Activated T-cell treated with anti-CD3 and anti-CD28 coated beads for 48 hours (primary cell): ENCODE results near the gene RRAGC.
A peak's percentile ranks its signal among the peaks of the same experiment; 100 is the strongest.

ENCODE experiments used
- DNase-seq: peaks from one replicate; pipeline ENCODE4 v3.0.0-alpha.2; 2020; ENCODE audit warnings: low read depth

Gene RRAGC, protein sequence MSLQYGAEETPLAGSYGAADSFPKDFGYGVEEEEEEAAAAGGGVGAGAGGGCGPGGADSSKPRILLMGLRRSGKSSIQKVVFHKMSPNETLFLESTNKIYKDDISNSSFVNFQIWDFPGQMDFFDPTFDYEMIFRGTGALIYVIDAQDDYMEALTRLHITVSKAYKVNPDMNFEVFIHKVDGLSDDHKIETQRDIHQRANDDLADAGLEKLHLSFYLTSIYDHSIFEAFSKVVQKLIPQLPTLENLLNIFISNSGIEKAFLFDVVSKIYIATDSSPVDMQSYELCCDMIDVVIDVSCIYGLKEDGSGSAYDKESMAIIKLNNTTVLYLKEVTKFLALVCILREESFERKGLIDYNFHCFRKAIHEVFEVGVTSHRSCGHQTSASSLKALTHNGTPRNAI

GRCh38 chr1:38859561-38860453 lies at the start of gene RRAGC:
Gene RRAGC (minus strand): TSS chr1:38859772. CDS start chr1:38859646, 126 bp downstream.
- peak; percentile 97 for DNase-seq

DNA sequence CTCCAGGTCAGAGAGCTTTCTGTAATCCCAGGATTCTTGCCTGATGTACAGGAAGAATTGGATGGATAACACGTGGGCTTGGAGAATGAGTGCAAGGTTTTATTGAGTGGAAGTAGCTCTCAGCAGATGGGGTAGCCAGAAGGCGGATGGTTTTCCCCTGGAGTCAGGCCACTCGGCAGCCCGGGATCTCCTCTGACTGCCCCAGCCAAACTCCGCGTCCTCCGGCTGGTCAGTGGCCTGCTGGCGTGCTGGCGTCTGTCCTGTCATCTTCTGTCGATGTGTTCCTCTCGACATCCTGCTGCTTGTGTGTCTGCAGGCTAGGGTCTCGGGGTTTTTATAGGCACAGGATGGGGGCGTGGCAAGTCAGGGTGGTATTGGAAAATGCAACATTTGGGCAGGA lies 49.2 kb upstream of the RRAGC start:
- DNase-seq: no peak

GRCh38 chr1:38905985-38906384 lies 46.4 kb upstream of the RRAGC start:
- no peak for DNase-seq

GRCh38 chr1:38899560-38899959 lies 40.0 kb upstream of the RRAGC start:
- DNase-seq: no peak

- no peak for DNase-seq
These were observed 39.2 kb upstream of the RRAGC start for GRCh38 chr1:38898653-38899230.

DNA sequence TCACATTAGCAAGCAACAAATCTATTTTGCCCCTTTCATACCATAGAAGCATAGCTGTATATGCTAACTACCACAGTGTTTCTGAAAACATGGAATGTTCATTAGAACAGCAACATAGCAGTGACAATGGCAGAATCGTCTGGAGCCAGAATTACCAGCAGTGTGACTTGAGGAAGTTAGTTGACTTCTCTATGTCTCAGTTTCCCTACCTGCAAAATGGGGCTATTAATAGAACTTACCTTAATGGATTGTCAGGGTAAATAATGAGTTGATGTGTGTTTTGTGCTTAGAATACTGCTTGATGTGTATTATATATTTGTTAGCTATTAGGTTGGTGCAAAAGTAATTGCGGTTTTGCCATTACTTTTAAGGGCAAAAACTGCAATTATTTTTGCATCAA lies 36.6 kb upstream of the RRAGC start:
- no peak for DNase-seq

GRCh38 chr1:38892976-38893375 lies 33.4 kb upstream of the RRAGC start:
- no peak for DNase-seq

DNA sequence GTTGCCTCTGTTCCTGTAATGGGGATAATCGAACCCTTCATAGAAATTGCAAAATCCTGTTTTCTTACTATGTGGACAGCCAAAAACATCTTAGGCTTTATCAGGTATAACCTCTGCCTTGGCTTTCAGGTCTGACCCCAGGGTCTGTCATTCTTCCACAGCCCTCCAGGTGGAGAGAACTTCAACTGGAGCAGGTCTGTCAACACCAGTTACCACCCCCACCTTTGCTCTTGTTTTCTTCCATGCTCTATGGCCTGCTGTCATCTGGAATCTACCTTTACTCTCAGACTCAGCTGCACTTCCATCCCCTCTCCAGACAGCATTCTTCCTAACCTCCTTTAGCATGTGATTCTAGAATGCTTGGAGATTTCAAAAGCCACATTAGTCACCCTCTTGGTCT lies 32.2 kb upstream of the RRAGC start:
- no peak for DNase-seq

DNA sequence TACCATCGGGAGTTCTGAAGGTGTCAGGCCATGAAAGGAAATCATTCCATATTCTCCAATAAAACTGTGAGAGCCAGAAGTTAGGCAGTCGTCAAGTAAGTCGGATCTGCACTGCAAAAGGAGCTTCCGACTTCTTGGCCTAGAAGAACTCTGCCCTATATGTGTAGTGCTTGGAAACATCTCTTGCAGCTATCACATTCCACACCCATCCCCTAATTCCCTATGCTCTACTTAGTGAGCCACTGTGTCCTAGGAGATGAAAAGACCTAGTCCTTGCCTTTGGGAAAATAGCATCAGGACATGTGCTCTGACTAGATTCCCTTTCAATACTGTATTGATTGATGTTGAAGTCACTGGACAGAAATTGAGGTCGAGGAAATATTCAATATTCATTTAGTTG lies 30.0 kb upstream of the RRAGC start:
- DNase-seq: no peak

DNA sequence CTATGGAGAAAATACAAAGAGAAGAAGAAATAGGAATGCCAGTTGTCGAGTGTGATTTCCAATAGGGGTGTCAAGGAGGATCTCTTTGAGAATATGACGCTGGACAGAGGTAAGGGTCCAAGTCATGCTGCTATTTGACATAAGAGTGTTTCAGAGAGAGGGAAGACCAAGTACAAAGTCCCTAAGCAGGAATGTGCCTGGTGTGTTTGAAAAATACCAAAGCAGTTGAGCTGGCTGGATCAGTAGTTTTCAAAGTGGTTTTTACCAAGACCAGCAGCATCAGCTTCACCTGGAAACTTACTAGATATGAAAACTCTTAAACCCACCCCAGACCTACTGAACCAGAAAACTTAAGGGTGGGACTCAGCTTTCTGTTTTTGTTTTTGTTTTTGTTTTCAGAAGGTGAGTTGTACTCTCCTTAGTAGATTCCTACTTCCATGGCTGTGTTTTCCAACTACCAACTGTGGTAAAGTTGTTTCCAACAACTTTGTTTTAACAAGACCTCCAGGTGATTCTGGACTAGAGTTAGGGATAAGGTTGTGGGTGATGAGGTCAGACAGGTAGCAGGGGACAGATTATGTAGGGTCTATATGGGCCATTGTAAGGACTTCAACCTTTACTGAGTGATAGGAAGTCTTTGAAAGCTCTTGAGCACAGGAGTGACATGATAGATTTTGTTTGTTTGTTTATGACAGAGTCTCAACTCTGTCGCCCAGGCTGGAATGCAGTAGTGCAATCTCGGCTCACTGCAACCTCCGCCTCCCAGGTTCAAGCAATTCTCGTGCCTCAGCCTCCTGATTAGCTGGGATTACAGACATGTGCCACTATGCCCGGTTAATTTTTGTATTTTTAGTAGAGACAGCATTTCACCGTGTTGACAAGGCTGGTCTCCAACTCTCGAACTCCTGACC lies 29.1 kb upstream of the RRAGC start:
- no peak for DNase-seq

DNA sequence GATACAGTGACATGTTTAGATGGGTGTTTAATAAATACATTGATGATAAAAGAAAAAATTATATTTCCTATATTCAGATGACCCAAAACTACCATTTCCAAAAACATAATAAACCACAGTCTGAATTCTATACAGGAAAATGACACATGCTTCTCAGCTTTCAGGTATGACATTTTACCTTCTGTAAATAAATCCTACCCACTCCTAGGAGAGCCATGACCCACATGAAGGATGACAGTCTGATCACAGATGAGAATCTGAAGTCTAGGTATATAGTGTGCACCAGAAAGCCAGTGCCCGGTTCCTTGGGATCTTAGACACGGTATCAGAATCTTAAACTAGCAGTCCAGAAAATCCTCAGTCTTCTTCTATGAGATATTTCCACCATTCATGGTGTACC lies 25.5 kb upstream of the RRAGC start:
- no peak for DNase-seq

GRCh38 chr1:38881487-38881886 lies 21.9 kb upstream of the RRAGC start, which contains the start of gene GJA9:
Gene GJA9 (minus strand): TSS chr1:38881587. CDS start chr1:38876098, 5,489 bp downstream.
- no peak for DNase-seq

GRCh38 chr1:38875811-38876210 lies 16.2 kb upstream of the RRAGC start:
- no peak for DNase-seq

- DNase-seq: peak; percentile 97
These were observed 13.7 kb upstream of the RRAGC start, which contains the start of gene MYCBP for GRCh38 chr1:38873027-38873969. Gene MYCBP (minus strand): TSS chr1:38873348. CDS start chr1:38873305, 43 bp downstream.

DNA sequence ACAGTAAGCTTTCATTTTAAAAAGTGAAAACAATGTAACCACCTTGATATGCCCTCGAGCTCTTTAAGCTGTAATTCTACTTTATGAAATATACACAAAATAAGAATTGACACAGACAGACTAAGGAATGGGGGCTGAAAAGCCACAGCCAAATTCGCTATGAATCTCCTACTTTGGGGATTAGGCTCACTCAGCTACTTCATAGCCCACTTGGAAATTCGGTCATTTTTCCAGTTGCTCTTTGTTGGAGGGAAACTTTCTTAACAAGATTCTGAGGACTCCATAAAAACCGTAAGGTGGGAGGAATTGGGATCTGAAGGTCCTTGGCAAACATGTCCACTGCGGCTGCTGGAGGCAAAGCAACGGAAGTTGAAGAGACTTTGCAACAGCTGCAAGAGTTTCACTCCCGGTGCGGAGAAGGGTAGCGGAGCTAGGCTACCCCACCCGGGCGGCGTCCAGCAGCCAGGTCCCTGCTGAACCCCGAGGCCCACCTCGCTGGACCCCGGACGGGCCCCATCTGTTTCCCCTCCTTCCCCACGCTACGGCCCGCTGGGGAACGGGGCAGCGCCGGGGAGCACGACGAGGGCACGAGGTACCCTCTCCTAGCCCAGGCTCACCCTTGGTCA lies 12.9 kb upstream of the RRAGC start:
- DNase-seq: peak; percentile 22

- no peak for DNase-seq
These were observed 11.4 kb upstream of the RRAGC start for GRCh38 chr1:38870996-38871395.

- no peak for DNase-seq
These were observed 7.6 kb upstream of the RRAGC start for GRCh38 chr1:38867208-38867607.

DNA sequence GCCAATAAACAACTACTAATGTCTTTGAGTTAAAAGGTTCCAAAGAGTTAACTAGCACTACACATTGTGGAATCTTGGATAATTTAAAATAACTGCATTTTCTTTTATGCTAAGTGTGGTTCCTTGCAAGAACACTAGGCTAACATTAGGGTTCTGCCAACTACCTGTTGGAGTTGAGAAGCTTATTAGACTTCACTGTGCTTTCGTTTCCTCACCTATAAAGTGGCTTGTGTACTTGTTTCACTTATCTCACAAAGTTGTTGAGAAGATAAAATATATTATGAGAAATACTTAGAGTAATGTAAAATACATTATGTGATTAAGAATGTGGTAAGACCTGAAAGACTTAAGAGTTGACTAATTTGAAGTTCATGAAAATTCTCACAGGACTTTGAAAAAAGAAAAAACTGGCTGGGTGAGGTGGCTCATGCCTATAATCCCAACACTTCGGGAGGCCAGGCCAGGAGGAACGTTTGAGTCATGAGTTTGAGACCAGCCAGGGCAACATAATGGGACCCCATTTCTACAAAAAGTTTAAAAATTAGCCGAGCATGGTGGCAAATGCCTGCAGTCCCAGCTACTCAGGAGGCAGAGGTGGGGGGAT lies 5.6 kb upstream of the RRAGC start:
- no peak for DNase-seq

DNA sequence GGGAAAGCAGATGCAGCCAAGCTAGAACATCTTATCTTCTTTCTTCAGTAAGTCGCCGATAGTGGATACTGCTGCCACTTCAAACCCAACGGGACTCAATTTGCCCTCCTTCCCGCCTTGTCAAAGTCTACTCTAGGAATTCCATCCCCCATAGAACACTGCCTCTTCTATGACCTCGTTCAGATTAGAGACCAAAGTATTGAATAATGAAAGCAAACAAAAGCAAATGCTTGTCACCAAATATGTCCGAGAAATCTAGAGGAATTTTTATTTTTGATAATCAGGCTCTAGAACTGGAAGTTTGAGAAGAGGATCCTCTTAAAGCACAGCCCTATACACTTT lies 853 bp upstream of the RRAGC start:
- DNase-seq: no peak
